GM19467 (cell line): ENCODE data around the gene PLAA.

Experiments
- ATAC-seq: cut with Tn5 transposase; IDR thresholded peaks from one replicate; pipeline ENCODE4 v1.9.1; 2021; ENCODE audit warnings: mild to moderate bottlenecking, moderate library complexity; ENCODE audit not compliant: unreplicated experiment

The PLAA gene

GRCh38 chr9:26946753-26947727 is at the start of gene PLAA:
Gene PLAA, minus strand, starts transcription at chr9:26947242. Its CDS starts 197 bp downstream, at chr9:26947045.
- ATAC-seq = peak; percentile 99

- ATAC-seq = no peak
Measured at GRCh38 chr9:26995810-26996209, 48.8 kb upstream of the PLAA start.

- no peak for ATAC-seq
Measured at GRCh38 chr9:26983340-26983739, 36.3 kb upstream of the PLAA start.

GRCh38 chr9:26975728-26976707 is 29.0 kb upstream of the PLAA start:
- no peak for ATAC-seq

GRCh38 chr9:26974927-26975326 is 27.9 kb upstream of the PLAA start:
- ATAC-seq = no peak

GRCh38 chr9:26973989-26974388 is 26.9 kb upstream of the PLAA start:
- no peak for ATAC-seq

- ATAC-seq = no peak
Measured at GRCh38 chr9:26971721-26972120, 24.7 kb upstream of the PLAA start.

GRCh38 chr9:26956860-26957233 is 9.8 kb upstream of the PLAA start:
- no peak for ATAC-seq

- peak; percentile 99 for ATAC-seq
Measured at GRCh38 chr9:26955921-26956859, 9.1 kb upstream of the PLAA start, which contains the start of gene IFT74. Gene IFT74, plus strand, starts transcription at chr9:26956412. Its CDS starts 5,556 bp downstream, at chr9:26961968.

GRCh38 chr9:26955222-26955903 is 8.3 kb upstream of the PLAA start:
- no peak for ATAC-seq

GRCh38 chr9:26954050-26954508 is 7.0 kb upstream of the PLAA start:
- ATAC-seq = no peak

- no peak for ATAC-seq
Measured at GRCh38 chr9:26951794-26952193, 4.8 kb upstream of the PLAA start.

- no peak for ATAC-seq
Measured at GRCh38 chr9:26950521-26950920, 3.5 kb upstream of the PLAA start.

GRCh38 chr9:26949637-26950069 is 2.6 kb upstream of the PLAA start:
- no peak for ATAC-seq

GRCh38 chr9:26947736-26948135 is 694 bp upstream of the PLAA start:
- ATAC-seq = no peak

GRCh38 chr9:26945591-26945990 is 1.5 kb downstream of the PLAA start:
- no peak for ATAC-seq

GRCh38 chr9:26940779-26941178 is 6.3 kb downstream of the PLAA start:
- no peak for ATAC-seq

GRCh38 chr9:26939955-26940711 is 6.9 kb downstream of the PLAA start:
- no peak for ATAC-seq
